Brain microvascular endothelial cell (primary cell): ENCODE results near the gene SLC9A7.

Experiments used
- DNase-seq: peaks from one replicate; pipeline ENCODE4 v3.0.0-alpha.2; 2020
- H3K27ac ChIP-seq: fragments of 250-450 bp; sonication (Bioruptor Pico); 2 replicates; pipeline ENCODE4 v1.5.1; 2020; ENCODE audit warnings: mild to moderate bottlenecking, moderate library complexity
- H3K27me3 ChIP-seq: fragments of 250-450 bp; sonication (Bioruptor Pico); replicated peaks from 2 replicates; pipeline ENCODE4 v1.5.1; 2020; ENCODE audit warnings: mild to moderate bottlenecking
- H3K36me3 ChIP-seq: fragments of 250-450 bp; sonication (Bioruptor Pico); replicated peaks from 2 replicates; pipeline ENCODE4 v1.5.1; 2020; ENCODE audit warnings: mild to moderate bottlenecking
- H3K4me3 ChIP-seq: 2 replicates; pipeline ENCODE4 v1.5.1; 2011; ENCODE audit warnings: low read depth, mild to moderate bottlenecking, control low read depth, low read length, moderate library complexity
- in situ Hi-C: cut with HindIII; loops from 2 replicates; pipeline ENCODE4 v1.10.0; 2017; ENCODE audit warnings: low sequenced_read_pairs, low pct_ligation_motif_present
- TF ChIP-seq, protein P1 (sequence below): IDR thresholded peaks from 2 replicates; pipeline ENCODE4 v1.5.1; 2011; ENCODE audit warnings: low read depth, mild to moderate bottlenecking, moderate library complexity, low read length, control low read depth, inconsistent platforms; ENCODE audit errors: missing control alignments

SLC9A7 gene

DNA sequence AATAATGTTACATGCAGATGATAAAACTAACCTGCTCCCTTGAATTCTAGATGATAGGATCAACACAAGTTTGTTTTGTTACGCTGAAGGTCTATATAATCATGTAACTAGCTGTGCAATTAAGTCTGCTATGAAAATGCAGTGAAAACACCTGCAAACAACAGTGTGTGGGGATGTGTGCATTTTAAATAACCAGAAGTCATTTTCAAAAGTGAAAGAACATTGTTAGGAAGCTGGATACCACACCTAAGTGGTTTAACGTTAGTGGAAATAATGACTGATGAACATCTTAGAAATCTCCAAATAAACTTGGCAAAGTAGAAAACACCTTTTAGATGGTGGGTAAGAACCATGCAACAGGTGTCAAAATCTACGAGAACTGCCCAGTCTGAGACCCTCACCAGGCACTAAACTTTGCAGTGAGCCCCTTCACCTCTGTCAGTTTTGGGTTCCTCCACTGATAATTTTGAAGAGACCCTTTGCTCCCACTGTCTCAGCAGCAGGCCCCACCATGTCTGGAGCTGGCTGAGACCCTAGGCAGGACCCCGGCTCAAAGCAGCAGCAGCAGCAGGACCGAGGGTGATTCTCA, 148.8 kb downstream of the SLC9A7 start:
- Histone ChIP-seq H3K4me3 (no peak overlapping the region), H3K36me3 (no peaks in the 10 kb centered on the region), H3K27me3 (no peaks in the 10 kb centered on the region), H3K27ac (no peak overlapping the region)
- DNase-seq: no peak
- TF ChIP-seq, protein P1, sequence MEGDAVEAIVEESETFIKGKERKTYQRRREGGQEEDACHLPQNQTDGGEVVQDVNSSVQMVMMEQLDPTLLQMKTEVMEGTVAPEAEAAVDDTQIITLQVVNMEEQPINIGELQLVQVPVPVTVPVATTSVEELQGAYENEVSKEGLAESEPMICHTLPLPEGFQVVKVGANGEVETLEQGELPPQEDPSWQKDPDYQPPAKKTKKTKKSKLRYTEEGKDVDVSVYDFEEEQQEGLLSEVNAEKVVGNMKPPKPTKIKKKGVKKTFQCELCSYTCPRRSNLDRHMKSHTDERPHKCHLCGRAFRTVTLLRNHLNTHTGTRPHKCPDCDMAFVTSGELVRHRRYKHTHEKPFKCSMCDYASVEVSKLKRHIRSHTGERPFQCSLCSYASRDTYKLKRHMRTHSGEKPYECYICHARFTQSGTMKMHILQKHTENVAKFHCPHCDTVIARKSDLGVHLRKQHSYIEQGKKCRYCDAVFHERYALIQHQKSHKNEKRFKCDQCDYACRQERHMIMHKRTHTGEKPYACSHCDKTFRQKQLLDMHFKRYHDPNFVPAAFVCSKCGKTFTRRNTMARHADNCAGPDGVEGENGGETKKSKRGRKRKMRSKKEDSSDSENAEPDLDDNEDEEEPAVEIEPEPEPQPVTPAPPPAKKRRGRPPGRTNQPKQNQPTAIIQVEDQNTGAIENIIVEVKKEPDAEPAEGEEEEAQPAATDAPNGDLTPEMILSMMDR: no peak
- in situ Hi-C loops: no loop called here

DNA sequence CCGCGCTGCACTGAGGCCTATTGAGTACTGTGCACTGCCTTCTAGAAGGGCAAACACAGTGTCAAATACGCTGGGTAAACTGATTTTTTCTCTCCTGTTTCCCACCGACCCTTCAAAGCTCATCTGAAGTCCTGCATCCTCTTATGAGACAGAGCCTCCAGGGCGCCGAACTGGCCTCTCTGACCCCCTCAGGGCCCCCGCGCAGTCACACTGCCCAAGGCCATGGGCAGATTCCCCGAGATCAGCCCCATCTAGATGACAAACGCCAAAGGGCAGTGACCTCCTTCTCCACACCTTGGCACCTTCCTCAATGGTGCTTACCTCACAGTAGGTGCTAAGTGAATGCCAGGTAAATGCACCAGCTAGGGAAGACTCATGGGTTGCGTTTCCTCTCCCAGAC, 151.0 kb downstream of the SLC9A7 start:
- in situ Hi-C loops: no loop called here
- no peaks in the 10 kb centered on the region for H3K36me3 ChIP-seq
- H3K27me3 ChIP-seq: no peaks in the 10 kb centered on the region
- no peak overlapping the region for H3K4me3 ChIP-seq
- TF ChIP-seq, protein P1: no peak
- H3K27ac ChIP-seq: no peak overlapping the region
- no peak for DNase-seq

DNA sequence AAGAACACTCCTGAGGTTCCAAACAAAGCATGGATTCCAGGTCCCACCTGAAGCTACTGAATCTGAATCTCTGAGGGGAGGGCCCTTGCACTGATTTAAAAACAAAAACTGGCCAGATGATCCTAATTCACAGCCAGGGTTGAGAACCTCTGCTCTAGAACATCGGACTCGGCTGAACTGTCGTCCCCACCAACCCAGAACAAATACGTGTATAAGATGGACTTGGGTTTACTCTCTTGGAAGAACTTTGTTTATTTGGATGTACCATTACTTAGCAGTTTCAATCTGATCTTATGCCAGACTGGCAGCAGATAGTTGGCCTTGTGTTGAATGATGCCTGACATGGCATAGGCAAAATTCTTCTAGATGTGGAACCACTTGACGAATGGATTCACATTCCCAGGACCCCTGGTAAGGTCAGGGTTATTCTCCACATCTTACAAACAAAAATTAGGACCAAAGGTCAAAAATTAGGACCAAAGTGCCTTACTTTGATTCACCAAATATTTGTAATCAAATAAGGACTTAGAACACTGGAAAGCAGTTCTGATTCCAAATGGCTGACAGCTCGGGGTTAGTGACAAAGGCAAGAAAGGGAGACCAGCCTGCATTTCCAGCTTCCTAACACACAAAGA, 156.3 kb downstream of the SLC9A7 start:
- in situ Hi-C loops: no loop called here
- no peak overlapping the region for H3K27ac ChIP-seq
- TF ChIP-seq, protein P1: no peak
- no peaks in the 10 kb centered on the region for H3K36me3 ChIP-seq
- H3K27me3 ChIP-seq: no peaks in the 10 kb centered on the region
- H3K4me3 ChIP-seq: no peak overlapping the region
- no peak for DNase-seq

DNA sequence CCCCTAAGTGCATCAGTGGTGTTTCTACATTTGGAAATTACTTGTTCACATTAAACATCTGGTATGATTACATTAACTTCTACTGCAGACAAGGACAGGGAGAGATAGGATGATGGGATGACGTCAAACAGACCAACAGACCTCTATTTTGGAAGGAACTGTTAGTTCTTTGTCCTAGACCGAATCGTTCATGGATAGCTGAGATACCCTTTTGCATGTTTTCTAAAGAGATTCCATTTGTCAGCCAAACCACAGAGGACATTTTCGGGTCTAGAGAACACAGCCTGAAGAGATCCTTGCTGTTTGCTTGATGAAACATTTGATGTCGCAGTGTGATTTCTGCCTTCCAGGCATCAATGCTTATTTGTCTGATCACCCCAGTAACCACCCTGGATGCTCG, 157.6 kb downstream of the SLC9A7 start:
- TF ChIP-seq, protein P1: no peak
- Histone ChIP-seq H3K36me3 (no peaks in the 10 kb centered on the region), H3K27me3 (no peaks in the 10 kb centered on the region), H3K27ac (no peak overlapping the region), H3K4me3 (no peak overlapping the region)
- in situ Hi-C loops: no loop called here
- DNase-seq: peak; percentile 23

DNA sequence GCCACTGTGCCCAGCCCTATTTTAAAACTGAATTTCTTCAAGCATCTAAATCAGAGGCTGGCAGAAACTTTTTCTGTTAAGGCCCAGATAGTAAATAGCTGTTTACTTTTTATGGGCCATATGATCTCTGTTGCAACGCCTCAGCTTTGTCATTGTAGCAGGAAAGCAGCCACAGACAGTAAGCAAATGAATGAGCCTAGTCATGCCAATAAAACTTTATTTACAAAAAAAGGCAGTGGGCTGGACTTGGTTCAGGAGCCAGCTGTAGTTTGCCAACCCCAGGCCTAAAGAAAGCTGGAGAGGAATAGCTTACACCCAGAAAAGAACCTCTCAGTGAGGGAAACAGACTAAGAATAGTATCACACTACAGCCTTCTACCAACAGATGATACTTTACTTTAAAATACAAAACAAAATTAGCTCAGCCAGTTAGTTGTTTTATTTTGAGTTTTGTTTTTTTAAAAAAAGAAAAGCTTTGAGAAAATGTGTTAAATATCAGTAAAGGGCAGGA, 159.8 kb downstream of the SLC9A7 start:
- no peak overlapping the region for H3K27ac ChIP-seq
- TF ChIP-seq, protein P1: no peak
- H3K36me3 ChIP-seq: no peaks in the 10 kb centered on the region
- in situ Hi-C loops: no loop called here
- no peaks in the 10 kb centered on the region for H3K27me3 ChIP-seq
- DNase-seq: no peak
- no peak overlapping the region for H3K4me3 ChIP-seq
